SK-N-SH (cell line): ENCODE results near the gene MSH5. TPM values are rescaled to one million over a fixed set of nuclear protein-coding genes. Genes with fewer than 3 reads are reported as not detected.

Source experiments
- CTCF ChIA-PET: fragments of 300-600, 350-600 bp; formaldehyde crosslinking; extraction: SDS; loops from one replicate; lab custom pipeline; 2021; lab: Yijun Ruan, JAX
- POLR2A ChIA-PET: fragments of 350-600 bp; sonication (Branson Sonifier 250); formaldehyde crosslinking; extraction: SDS; loops from one replicate; lab custom pipeline; 2020; ENCODE audit warnings: antibody characterized with exemption, inconsistent platforms; lab: Yijun Ruan, JAX
- DNase-seq: peaks from one replicate; pipeline ENCODE4 v3.0.0; 2012
- H2AFZ ChIP-seq: fragments of 200-600 bp; sonication (generic); 2 replicates; pipeline ENCODE4 v1.8.1; 2016; ENCODE audit warnings: antibody characterized with exemption, mild to moderate bottlenecking, low read depth
- H3F3A ChIP-seq: fragments of 200-600 bp; sonication (generic); replicated peaks from 2 replicates; pipeline ENCODE3; 2016; ENCODE audit warnings: antibody characterized with exemption, mild to moderate bottlenecking; ENCODE audit not compliant: insufficient read depth
- H3K27ac ChIP-seq, 2 experiments: fragments of 200-500 bp in 1 of 2; fragments of 200-600 bp in 1 of 2; sonication (Bioruptor generic) in 1 of 2; sonication (generic), shearing (Covaris generic) in 1 of 2; 2 replicates each; pipeline versions ENCODE4 v1.5.1 to v1.6.1; 2014 to 2016; ENCODE audit warnings: low read depth in 2 of 2, inconsistent platforms in 1 of 2, low read length in 1 of 2, mild to moderate bottlenecking in 1 of 2, mixed read lengths in 1 of 2
- H3K27me3 ChIP-seq: fragments of 200-600 bp; sonication (generic), shearing (Covaris generic); 2 replicates; pipeline ENCODE4 v1.6.1; 2016; ENCODE audit warnings: mixed run types; ENCODE audit not compliant: insufficient read depth
- H3K36me3 ChIP-seq, 2 experiments: fragments of 200-500 bp in 1 of 2; fragments of 200-600 bp in 1 of 2; sonication (Bioruptor generic) in 1 of 2; sonication (generic) in 1 of 2; replicated peaks in 1 of 2; 2 replicates each; pipeline versions ENCODE3 to v1.5.1; 2014 to 2016; ENCODE audit warnings: low read length in 1 of 2, mild to moderate bottlenecking in 1 of 2; ENCODE audit not compliant: insufficient read depth in 2 of 2, control insufficient read depth in 1 of 2
- H3K4me1 ChIP-seq, 2 experiments: fragments of 200-500 bp in 1 of 2; fragments of 200-600 bp in 1 of 2; sonication (Bioruptor generic) in 1 of 2; sonication (generic), shearing (Covaris generic) in 1 of 2; 2 replicates each; pipeline versions ENCODE4 v1.5.1 to v1.6.1; 2014 to 2016; ENCODE audit warnings: low read depth in 1 of 2, low read length in 1 of 2, mixed run types in 1 of 2; ENCODE audit not compliant: insufficient read depth in 2 of 2, control insufficient read depth in 1 of 2
- H3K4me2 ChIP-seq: fragments of 200-600 bp; sonication (generic), shearing (Covaris generic); 2 replicates; pipeline ENCODE4 v1.6.1; 2017; ENCODE audit warnings: mixed run types
- H3K4me3 ChIP-seq, 2 experiments: fragments of 200-500 bp in 1 of 2; fragments of 200-600 bp in 1 of 2; sonication (Bioruptor generic) in 1 of 2; sonication (generic), shearing (Covaris generic) in 1 of 2; 2 replicates each; pipeline versions ENCODE4 v1.5.1 to v1.8.1; 2014 to 2016; ENCODE audit warnings: low read depth in 2 of 2, inconsistent platforms in 1 of 2, low read length in 1 of 2, mild to moderate bottlenecking in 1 of 2, mixed read lengths in 1 of 2, moderate library complexity in 1 of 2
- H3K79me2 ChIP-seq: fragments of 200-600 bp; sonication (generic); 2 replicates; pipeline ENCODE4 v1.8.1; 2017; ENCODE audit warnings: mild to moderate bottlenecking; ENCODE audit not compliant: insufficient read depth
- H3K9ac ChIP-seq: fragments of 200-600 bp; sonication (generic); 2 replicates; pipeline ENCODE4 v1.6.1; 2017; ENCODE audit warnings: mixed run types
- H3K9me2 ChIP-seq: fragments of 200-600 bp; sonication (generic); 2 replicates; pipeline ENCODE4 v1.6.1; 2017; ENCODE audit warnings: mixed run types
- H3K9me3 ChIP-seq: fragments of 200-600 bp; sonication (generic); 2 replicates; pipeline ENCODE4 v1.6.1; 2017; ENCODE audit warnings: mixed run types, mild to moderate bottlenecking, moderate library complexity
- H4K20me1 ChIP-seq: fragments of 200-600 bp; sonication (generic); 2 replicates; pipeline ENCODE4 v1.6.1; 2017; ENCODE audit warnings: mild to moderate bottlenecking, mixed run types; ENCODE audit not compliant: insufficient read depth
- ELF1 ChIP-seq: IDR thresholded peaks from 2 replicates; pipeline ENCODE4 v1.4.0; 2012
- EP300 ChIP-seq, 2 experiments: IDR thresholded peaks; 2 replicates each; pipeline versions ENCODE4 v1.4.0 to v1.6.1; 2012; ENCODE audit warnings: borderline replicate concordance in 1 of 2, low read depth in 1 of 2, low read length in 1 of 2
- FOSL2 ChIP-seq: IDR thresholded peaks from 2 replicates; pipeline ENCODE4 v1.4.0; 2012; ENCODE audit warnings: low read depth, mild to moderate bottlenecking, moderate library complexity, borderline replicate concordance
- FOXJ3 ChIP-seq: sonication (generic); formaldehyde crosslinking; IDR thresholded peaks from 2 replicates; pipeline ENCODE4 v1.5.1; 2020; ENCODE audit warnings: mild to moderate bottlenecking, missing genetic modification reagents
- GABPA ChIP-seq: IDR thresholded peaks from 2 replicates; pipeline ENCODE4 v1.4.0; 2012; ENCODE audit warnings: low read depth, mild to moderate bottlenecking
- GATA2 ChIP-seq: sonication (generic); formaldehyde crosslinking; IDR thresholded peaks from 2 replicates; pipeline ENCODE4 v1.5.0; 2020; ENCODE audit warnings: mild to moderate bottlenecking, missing genetic modification reagents
- JUND ChIP-seq: IDR thresholded peaks from 2 replicates; pipeline ENCODE4 v1.4.0; 2012
- MEF2A ChIP-seq: IDR thresholded peaks from 2 replicates; pipeline ENCODE4 v1.4.0; 2012; ENCODE audit warnings: low read depth, borderline replicate concordance
- RAD21 ChIP-seq: IDR thresholded peaks from 2 replicates; pipeline ENCODE4 v1.6.1; 2012; ENCODE audit warnings: mild to moderate bottlenecking, low read length
- RCOR1 ChIP-seq: fragments of 150-350 bp; IDR thresholded peaks from 2 replicates; pipeline ENCODE4 v1.6.1; 2017; ENCODE audit warnings: antibody characterized with exemption, low read length
- RFX5 ChIP-seq: IDR thresholded peaks from 2 replicates; pipeline ENCODE4 v1.6.1; 2012; ENCODE audit warnings: mild to moderate bottlenecking, improper control_type of control experiment, low read length
- SIN3A ChIP-seq: IDR thresholded peaks from 2 replicates; pipeline ENCODE4 v1.6.1; 2012; ENCODE audit warnings: low read depth, mild to moderate bottlenecking, low read length, moderate library complexity, borderline replicate concordance
- TAF1 ChIP-seq: IDR thresholded peaks from 2 replicates; pipeline ENCODE4 v1.6.1; 2012; ENCODE audit warnings: low read depth, mild to moderate bottlenecking, low read length, moderate library complexity, borderline replicate concordance
- TCF12 ChIP-seq: IDR thresholded peaks from 2 replicates; pipeline ENCODE4 v1.4.0; 2012
- TEAD4 ChIP-seq: IDR thresholded peaks from 2 replicates; pipeline ENCODE4 v1.4.0; 2012; ENCODE audit warnings: mild to moderate bottlenecking, borderline replicate concordance; ENCODE audit not compliant: insufficient read depth
- WGBS: methylation state at CpG from one replicate; pipeline ENCODE4 v1.1.6; 2017; ENCODE audit warnings: low lambda C conversion rate; 5-methylcytosine and 5-hydroxymethylcytosine counted together
- polyA plus RNA-seq, 3 experiments: library from polyadenylated mRNA; depleted of rRNA; stranded (reverse); fragments of >200 nt; gene quantifications; 2 replicates each; pipeline ENCODE4 v1.2.3, GENCODE V29; 2012
- TF ChIP-seq, protein P1 (sequence below): fragments of 200-600 bp; sonication (generic); IDR thresholded peaks from 2 replicates; pipeline ENCODE4 v1.6.1; 2017; ENCODE audit warnings: antibody characterized with exemption, mild to moderate bottlenecking, moderate library complexity
- TF ChIP-seq, protein P2 (sequence below): fragments of 150-350 bp; IDR thresholded peaks from 2 replicates; pipeline ENCODE4 v1.6.1; 2016; ENCODE audit warnings: mild to moderate bottlenecking, low read depth, low read length
- TF ChIP-seq, protein P3 (sequence below): IDR thresholded peaks from 2 replicates; pipeline ENCODE4 v1.4.0; 2012; ENCODE audit warnings: low read depth, borderline replicate concordance
- TF ChIP-seq, protein P4 (sequence below): IDR thresholded peaks from 2 replicates; pipeline ENCODE4 v1.4.0; 2012; ENCODE audit warnings: low read depth
- TF ChIP-seq, protein P5 (sequence below): IDR thresholded peaks from 2 replicates; pipeline ENCODE4 v1.4.0; 2012; ENCODE audit warnings: low read depth, borderline replicate concordance

The MSH5 gene
- polyA plus RNA-seq, 1 of the 3 experiments (the other 2 are of a cell fraction): 16.0 TPM

DNA sequence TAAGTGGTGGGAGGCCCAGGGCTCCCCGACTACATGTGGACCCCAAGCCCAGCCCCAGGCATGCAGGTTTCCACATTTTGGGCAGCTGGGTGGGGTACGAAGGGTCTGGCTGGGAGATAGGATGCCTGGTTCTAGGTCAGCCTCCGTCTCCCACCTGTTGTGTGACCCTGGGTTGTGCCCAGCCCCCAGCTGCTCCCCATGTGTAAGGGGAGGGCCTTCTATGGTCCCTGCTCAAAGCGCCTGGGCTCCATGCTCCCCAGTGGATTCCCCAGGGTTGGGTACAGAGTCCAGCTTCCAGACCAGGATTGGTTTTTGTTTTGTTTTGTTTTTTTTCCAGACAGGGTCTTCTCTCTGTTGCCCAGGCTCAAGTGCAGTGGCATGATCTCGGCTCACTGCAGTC lies 38.4 kb downstream of the MSH5 start:
- DNase-seq: no peak
- H3K4me1 ChIP-seq: peaks cover 9 to 10% of the 10 kb centered on the region in 2 experiments; a peak in 2 of 4 replicates
- no peak overlapping the region for H3K4me2 ChIP-seq
- TF ChIP-seq TAF1: no peak
- no peak for TF ChIP-seq TCF12
- TF ChIP-seq, protein P1, sequence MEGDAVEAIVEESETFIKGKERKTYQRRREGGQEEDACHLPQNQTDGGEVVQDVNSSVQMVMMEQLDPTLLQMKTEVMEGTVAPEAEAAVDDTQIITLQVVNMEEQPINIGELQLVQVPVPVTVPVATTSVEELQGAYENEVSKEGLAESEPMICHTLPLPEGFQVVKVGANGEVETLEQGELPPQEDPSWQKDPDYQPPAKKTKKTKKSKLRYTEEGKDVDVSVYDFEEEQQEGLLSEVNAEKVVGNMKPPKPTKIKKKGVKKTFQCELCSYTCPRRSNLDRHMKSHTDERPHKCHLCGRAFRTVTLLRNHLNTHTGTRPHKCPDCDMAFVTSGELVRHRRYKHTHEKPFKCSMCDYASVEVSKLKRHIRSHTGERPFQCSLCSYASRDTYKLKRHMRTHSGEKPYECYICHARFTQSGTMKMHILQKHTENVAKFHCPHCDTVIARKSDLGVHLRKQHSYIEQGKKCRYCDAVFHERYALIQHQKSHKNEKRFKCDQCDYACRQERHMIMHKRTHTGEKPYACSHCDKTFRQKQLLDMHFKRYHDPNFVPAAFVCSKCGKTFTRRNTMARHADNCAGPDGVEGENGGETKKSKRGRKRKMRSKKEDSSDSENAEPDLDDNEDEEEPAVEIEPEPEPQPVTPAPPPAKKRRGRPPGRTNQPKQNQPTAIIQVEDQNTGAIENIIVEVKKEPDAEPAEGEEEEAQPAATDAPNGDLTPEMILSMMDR: no peak
- no peak for TF ChIP-seq JUND
- TF ChIP-seq, protein P2, sequence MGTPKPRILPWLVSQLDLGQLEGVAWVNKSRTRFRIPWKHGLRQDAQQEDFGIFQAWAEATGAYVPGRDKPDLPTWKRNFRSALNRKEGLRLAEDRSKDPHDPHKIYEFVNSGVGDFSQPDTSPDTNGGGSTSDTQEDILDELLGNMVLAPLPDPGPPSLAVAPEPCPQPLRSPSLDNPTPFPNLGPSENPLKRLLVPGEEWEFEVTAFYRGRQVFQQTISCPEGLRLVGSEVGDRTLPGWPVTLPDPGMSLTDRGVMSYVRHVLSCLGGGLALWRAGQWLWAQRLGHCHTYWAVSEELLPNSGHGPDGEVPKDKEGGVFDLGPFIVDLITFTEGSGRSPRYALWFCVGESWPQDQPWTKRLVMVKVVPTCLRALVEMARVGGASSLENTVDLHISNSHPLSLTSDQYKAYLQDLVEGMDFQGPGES: no peak
- TF ChIP-seq, protein P3, sequence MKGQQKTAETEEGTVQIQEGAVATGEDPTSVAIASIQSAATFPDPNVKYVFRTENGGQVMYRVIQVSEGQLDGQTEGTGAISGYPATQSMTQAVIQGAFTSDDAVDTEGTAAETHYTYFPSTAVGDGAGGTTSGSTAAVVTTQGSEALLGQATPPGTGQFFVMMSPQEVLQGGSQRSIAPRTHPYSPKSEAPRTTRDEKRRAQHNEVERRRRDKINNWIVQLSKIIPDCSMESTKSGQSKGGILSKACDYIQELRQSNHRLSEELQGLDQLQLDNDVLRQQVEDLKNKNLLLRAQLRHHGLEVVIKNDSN: no peak
- no peak for TF ChIP-seq GATA2 (CRISPR knock-in tag)
- no peak for TF ChIP-seq FOXJ3 (CRISPR knock-in tag)
- TF ChIP-seq ELF1: no peak
- no peak for TF ChIP-seq RCOR1
- no peak for TF ChIP-seq RFX5
- TF ChIP-seq TEAD4: no peak
- TF ChIP-seq MEF2A: no peak
- no peak for TF ChIP-seq GABPA
- TF ChIP-seq, protein P4, sequence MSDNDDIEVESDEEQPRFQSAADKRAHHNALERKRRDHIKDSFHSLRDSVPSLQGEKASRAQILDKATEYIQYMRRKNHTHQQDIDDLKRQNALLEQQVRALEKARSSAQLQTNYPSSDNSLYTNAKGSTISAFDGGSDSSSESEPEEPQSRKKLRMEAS: no peak
- TF ChIP-seq, protein P5, sequence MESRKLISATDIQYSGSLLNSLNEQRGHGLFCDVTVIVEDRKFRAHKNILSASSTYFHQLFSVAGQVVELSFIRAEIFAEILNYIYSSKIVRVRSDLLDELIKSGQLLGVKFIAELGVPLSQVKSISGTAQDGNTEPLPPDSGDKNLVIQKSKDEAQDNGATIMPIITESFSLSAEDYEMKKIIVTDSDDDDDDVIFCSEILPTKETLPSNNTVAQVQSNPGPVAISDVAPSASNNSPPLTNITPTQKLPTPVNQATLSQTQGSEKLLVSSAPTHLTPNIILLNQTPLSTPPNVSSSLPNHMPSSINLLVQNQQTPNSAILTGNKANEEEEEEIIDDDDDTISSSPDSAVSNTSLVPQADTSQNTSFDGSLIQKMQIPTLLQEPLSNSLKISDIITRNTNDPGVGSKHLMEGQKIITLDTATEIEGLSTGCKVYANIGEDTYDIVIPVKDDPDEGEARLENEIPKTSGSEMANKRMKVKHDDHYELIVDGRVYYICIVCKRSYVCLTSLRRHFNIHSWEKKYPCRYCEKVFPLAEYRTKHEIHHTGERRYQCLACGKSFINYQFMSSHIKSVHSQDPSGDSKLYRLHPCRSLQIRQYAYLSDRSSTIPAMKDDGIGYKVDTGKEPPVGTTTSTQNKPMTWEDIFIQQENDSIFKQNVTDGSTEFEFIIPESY: no peak
- TF ChIP-seq RAD21: no peak
- TF ChIP-seq EP300 (IDR thresholded peaks at IDR 0.05; ENCODE audit: borderline replicate concordance in 1 of 2, low read depth in 1 of 2, low read length in 1 of 2): no peak
- TF ChIP-seq SIN3A: no peak
- TF ChIP-seq FOSL2: no peak
- H4K20me1 ChIP-seq: no peaks in the 10 kb centered on the region
- H3K27ac ChIP-seq: no peak overlapping the region
- peaks cover 2 to 45% of the 10 kb centered on the region in 2 experiments for H3K36me3 ChIP-seq
- H3K9me3 ChIP-seq: no peaks in the 10 kb centered on the region
- no peaks in the 10 kb centered on the region for H3K9me2 ChIP-seq
- H3F3A ChIP-seq: peaks cover 3% of the 10 kb centered on the region
- no peak overlapping the region for H3K9ac ChIP-seq
- WGBS: 100% methylated on average over 1 of the region's 5 CpGs
- POLR2A ChIA-PET: no interaction called here
- H3K27me3 ChIP-seq: no peaks in the 10 kb centered on the region
- H3K79me2 ChIP-seq: no peaks in the 10 kb centered on the region
- CTCF ChIA-PET: interaction anchor here (0.9 to 9.9 kb wide), 6 partner anchors 7 to 197 kb away, joined by 3 to 62 read pairs (median 4); no protein-coding TSS in a partner anchor
- H3K4me3 ChIP-seq: no peak overlapping the region
- H2AFZ ChIP-seq: no peak overlapping the region
